MM.1S (cell line): ENCODE results near the gene ZNF785.

Experiments used
- EZH2 ChIP-seq: fragments of 300-600 bp; sonication (generic); optimal IDR thresholded peaks from 2 replicates; pipeline ENCODE3; 2017; ENCODE audit warnings: low read depth, mild to moderate bottlenecking, antibody characterized with exemption, low read length, mixed read lengths
- EZH2phosphoT487 ChIP-seq: fragments of 300-600 bp; sonication (generic); IDR thresholded peaks from 2 replicates; pipeline ENCODE4 v1.6.1; 2018; ENCODE audit warnings: antibody characterized with exemption, low read length
- TF ChIP-seq, protein P1 (sequence below): fragments of 300-600 bp; sonication (generic); IDR thresholded peaks from 2 replicates; pipeline ENCODE4 v1.5.1; 2016; ENCODE audit warnings: antibody characterized with exemption, low read length, mixed read lengths

DNA sequence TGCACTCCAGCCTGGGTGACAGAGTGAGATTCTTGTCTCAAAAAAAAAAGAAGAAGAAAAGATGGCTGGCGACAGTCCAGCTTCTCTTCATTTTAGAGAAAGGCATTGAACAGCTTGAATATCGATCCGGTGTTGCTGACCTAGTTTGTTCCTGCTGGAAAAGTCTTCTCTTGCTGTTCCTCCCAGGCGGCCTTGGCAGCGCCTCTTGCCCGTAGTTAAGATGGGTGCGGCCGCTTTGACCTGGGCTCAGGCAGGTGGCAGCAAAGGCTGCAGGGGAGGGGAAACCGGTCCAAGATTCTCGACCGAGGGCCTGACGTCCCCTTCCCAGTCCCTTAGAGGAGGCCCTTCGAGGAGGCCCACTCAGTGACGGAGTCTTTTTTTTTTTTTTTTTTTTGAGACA lies 23.5 kb downstream of the ZNF785 start:
- TF ChIP-seq, protein P1, sequence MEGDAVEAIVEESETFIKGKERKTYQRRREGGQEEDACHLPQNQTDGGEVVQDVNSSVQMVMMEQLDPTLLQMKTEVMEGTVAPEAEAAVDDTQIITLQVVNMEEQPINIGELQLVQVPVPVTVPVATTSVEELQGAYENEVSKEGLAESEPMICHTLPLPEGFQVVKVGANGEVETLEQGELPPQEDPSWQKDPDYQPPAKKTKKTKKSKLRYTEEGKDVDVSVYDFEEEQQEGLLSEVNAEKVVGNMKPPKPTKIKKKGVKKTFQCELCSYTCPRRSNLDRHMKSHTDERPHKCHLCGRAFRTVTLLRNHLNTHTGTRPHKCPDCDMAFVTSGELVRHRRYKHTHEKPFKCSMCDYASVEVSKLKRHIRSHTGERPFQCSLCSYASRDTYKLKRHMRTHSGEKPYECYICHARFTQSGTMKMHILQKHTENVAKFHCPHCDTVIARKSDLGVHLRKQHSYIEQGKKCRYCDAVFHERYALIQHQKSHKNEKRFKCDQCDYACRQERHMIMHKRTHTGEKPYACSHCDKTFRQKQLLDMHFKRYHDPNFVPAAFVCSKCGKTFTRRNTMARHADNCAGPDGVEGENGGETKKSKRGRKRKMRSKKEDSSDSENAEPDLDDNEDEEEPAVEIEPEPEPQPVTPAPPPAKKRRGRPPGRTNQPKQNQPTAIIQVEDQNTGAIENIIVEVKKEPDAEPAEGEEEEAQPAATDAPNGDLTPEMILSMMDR, result no peak
- TF ChIP-seq EZH2, result no peak
- no peak for TF ChIP-seq EZH2phosphoT487
